Type B pancreatic cell (in vitro differentiated cells): Measurements from ENCODE around the gene HNRNPA0. TPM values are rescaled to one million over a fixed set of nuclear protein-coding genes. Genes with fewer than 3 reads are reported as not detected.

Experiments
- DNase-seq: peaks from one replicate; pipeline ENCODE4 v3.0.0; 2021; ENCODE audit warnings: mixed read lengths; ENCODE audit not compliant: unreplicated experiment; ENCODE audit errors: extremely low spot score
- H3K27ac Mint-ChIP-seq: 2 replicates; pipeline ENCODE4 v1.8.0; 2021; ENCODE audit warnings: mild to moderate bottlenecking, mixed read lengths
- H3K27me3 Mint-ChIP-seq: 2 replicates; pipeline ENCODE4 v1.8.0; 2021; ENCODE audit warnings: mixed read lengths
- H3K36me3 Mint-ChIP-seq: 2 replicates; pipeline ENCODE4 v1.8.0; 2021; ENCODE audit warnings: mixed read lengths
- H3K4me1 Mint-ChIP-seq: one replicate; pipeline ENCODE4 v1.8.0; 2021; ENCODE audit warnings: mixed read lengths; ENCODE audit not compliant: unreplicated experiment
- H3K4me3 Mint-ChIP-seq: 2 replicates; pipeline ENCODE4 v1.8.0; 2021; ENCODE audit warnings: mild to moderate bottlenecking, mixed read lengths
- H3K9me3 Mint-ChIP-seq: 2 replicates; pipeline ENCODE4 v1.8.0; 2021; ENCODE audit warnings: mixed read lengths
- total RNA-seq: library from RNA; stranded (reverse); gene quantifications from 2 replicates; pipeline ENCODE4 v1.2.1, GENCODE V29; 2021; ENCODE audit warnings: low replicate concordance
- TF ChIP-seq, protein P1 (sequence below): fragments of 200-600 bp; sonication (generic); conservative IDR thresholded peaks from 2 replicates; pipeline ENCODE4 v1.5.0; 2021; ENCODE audit warnings: antibody characterized with exemption, mild to moderate bottlenecking

The HNRNPA0 gene
- total RNA-seq, 1 donor from 2014 or later: 67.0 TPM

- DNase-seq: no peak
- TF ChIP-seq, protein P1, sequence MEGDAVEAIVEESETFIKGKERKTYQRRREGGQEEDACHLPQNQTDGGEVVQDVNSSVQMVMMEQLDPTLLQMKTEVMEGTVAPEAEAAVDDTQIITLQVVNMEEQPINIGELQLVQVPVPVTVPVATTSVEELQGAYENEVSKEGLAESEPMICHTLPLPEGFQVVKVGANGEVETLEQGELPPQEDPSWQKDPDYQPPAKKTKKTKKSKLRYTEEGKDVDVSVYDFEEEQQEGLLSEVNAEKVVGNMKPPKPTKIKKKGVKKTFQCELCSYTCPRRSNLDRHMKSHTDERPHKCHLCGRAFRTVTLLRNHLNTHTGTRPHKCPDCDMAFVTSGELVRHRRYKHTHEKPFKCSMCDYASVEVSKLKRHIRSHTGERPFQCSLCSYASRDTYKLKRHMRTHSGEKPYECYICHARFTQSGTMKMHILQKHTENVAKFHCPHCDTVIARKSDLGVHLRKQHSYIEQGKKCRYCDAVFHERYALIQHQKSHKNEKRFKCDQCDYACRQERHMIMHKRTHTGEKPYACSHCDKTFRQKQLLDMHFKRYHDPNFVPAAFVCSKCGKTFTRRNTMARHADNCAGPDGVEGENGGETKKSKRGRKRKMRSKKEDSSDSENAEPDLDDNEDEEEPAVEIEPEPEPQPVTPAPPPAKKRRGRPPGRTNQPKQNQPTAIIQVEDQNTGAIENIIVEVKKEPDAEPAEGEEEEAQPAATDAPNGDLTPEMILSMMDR: no peak
Measured at GRCh38 chr5:137734962-137735554, 19.1 kb downstream of the HNRNPA0 start.

GRCh38 chr5:137734331-137734730 lies 19.8 kb downstream of the HNRNPA0 start:
- Mint-ChIP-seq H3K4me3 (no peak overlapping the region), H3K4me1 (peaks cover 7% of the 10 kb centered on the region), H3K27me3 (no peaks in the 10 kb centered on the region), H3K9me3 (no peaks in the 10 kb centered on the region), H3K36me3 (no peaks in the 10 kb centered on the region), H3K27ac (no peak overlapping the region)
- TF ChIP-seq, protein P1: no peak
- DNase-seq: no peak

More at GRCh38 chr5:137734962-137735554, 19.1 kb downstream of the HNRNPA0 start:
- H3K4me3 Mint-ChIP-seq: no peak overlapping the region
- H3K27me3 Mint-ChIP-seq: no peaks in the 10 kb centered on the region
- H3K27ac Mint-ChIP-seq: no peak overlapping the region
- no peaks in the 10 kb centered on the region for H3K36me3 Mint-ChIP-seq
- no peaks in the 10 kb centered on the region for H3K9me3 Mint-ChIP-seq
- peaks cover 7% of the 10 kb centered on the region for H3K4me1 Mint-ChIP-seq

- TF ChIP-seq, protein P1: no peak
- H3K27me3 Mint-ChIP-seq: no peaks in the 10 kb centered on the region
- H3K4me3 Mint-ChIP-seq: no peak overlapping the region
- H3K9me3 Mint-ChIP-seq: no peaks in the 10 kb centered on the region
- H3K36me3 Mint-ChIP-seq: no peaks in the 10 kb centered on the region
- no peak for DNase-seq
- H3K27ac Mint-ChIP-seq: no peak overlapping the region
- peaks cover 7% of the 10 kb centered on the region for H3K4me1 Mint-ChIP-seq
Measured at GRCh38 chr5:137733922-137734321, 20.2 kb downstream of the HNRNPA0 start.

DNA sequence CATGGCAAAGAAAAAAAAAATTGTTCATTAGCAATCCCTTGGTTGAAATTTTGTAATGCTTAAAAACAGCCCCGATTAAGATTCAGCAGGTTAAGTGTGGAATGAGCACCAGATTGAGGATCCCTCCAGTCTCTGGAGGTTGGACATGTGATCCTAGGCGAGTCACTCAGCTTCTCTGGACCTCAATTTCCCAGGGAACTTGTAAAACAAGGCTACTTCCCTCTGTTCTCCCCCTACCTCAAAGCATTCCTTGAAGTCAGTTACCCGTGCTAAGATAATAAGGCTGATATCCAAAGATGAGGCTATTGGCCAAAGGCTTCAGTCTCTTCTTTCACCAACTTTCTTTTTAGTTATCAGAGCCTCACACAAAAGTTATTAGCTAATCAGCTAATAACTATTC lies 21.2 kb downstream of the HNRNPA0 start:
- H3K27me3 Mint-ChIP-seq: no peaks in the 10 kb centered on the region
- no peak overlapping the region for H3K27ac Mint-ChIP-seq
- H3K36me3 Mint-ChIP-seq: no peaks in the 10 kb centered on the region
- H3K9me3 Mint-ChIP-seq: no peaks in the 10 kb centered on the region
- H3K4me3 Mint-ChIP-seq: peak overlapping the region; percentile 60
- peaks cover 7% of the 10 kb centered on the region for H3K4me1 Mint-ChIP-seq
- no peak for DNase-seq
- TF ChIP-seq, protein P1: no peak

DNA sequence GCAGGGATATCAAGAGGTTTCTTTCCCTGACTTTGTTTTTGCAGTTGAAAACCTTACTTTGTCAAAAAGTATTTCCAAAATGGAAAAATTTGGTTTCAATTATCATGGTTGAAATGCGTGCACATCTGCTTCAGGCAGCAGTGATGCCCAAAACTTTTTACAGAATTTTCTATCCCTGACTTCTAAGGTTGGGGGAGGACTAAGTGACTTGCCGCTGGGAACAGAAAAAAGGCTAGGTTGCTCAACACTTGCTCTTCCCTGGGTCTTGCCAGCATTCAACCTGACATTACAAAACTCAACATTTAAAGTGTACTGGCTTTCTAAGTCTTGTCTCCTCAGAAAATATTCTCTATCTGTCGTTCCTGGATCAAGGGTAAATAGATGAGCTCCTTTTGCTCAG lies 23.0 kb downstream of the HNRNPA0 start:
- no peak for DNase-seq
- H3K9me3 Mint-ChIP-seq: no peaks in the 10 kb centered on the region
- TF ChIP-seq, protein P1: no peak
- H3K4me3 Mint-ChIP-seq: no peak overlapping the region
- H3K4me1 Mint-ChIP-seq: peaks cover 7% of the 10 kb centered on the region
- no peak overlapping the region for H3K27ac Mint-ChIP-seq
- H3K27me3 Mint-ChIP-seq: no peaks in the 10 kb centered on the region
- no peaks in the 10 kb centered on the region for H3K36me3 Mint-ChIP-seq
